ENCODE measurements around the gene TRIM73.
"Not testable (repeated sequence)": the region's sequence is repeated elsewhere in the genome, so short reads cannot be mapped to it uniquely, and the experiment has no call there.

The TRIM73 gene

DNA sequence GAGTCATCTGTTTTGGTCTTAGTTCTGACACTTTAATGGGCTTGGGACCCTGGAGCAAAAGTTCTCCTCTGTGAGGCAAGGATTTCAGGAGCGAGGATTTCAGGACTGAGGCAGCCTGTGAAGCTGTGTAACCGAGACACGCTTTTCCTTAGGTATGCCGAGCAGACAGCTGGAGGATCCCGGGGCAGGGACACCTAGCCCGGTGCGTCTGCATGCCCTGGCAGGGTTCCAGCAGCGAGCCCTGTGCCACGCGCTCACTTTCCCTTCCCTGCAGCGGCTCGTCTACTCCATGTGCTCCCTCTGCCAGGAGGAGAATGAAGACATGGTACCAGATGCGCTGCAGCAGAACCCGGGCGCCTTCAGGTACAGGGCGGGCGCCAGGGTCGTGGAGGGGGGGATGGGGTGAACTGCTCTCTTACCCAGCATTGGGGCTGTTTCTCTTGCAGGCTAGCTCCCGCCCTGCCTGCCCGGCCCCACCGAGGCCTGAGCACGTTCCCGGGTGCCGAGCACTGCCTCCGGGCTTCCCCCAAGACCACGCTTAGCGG, 20.5 kb downstream of the TRIM73 start:
- DNase-seq (ENCODE audit: low read depth in 2 of 2) = not testable (repeated sequence)

- not testable (repeated sequence) for DNase-seq (ENCODE audit: low read depth in 2 of 2)
Measured at GRCh38 chr7:75416787-75417186, 21.4 kb downstream of the TRIM73 start.

DNA sequence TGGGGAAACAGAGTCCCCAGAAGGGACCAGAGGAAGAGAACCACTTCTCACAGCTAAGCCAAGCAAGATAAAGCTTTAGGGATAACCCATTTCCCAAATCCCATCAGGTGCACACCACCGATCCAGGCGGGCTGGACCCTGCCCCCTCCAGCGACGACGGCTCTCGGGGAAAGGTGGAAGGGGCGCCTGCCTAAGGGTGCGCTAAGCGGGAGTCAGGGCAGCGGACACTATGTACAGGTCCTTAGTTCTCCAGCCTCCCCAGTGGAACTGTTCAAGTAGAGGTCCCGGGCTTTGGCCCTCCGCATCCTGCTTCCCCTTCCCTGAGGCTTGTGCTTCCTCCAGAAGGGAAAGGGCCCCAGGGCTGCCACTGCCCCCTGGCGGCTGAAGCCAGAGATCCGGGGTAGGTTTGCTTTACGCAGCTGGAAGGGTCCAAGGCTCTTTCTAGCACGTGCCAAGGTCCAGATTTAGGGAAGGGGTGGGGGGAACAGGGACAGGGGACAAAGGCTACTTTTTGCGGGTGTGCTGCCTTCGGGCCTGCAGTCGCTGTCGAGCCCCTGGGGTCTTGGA, 22.9 kb downstream of the TRIM73 start:
- DNase-seq (ENCODE audit: low read depth in 2 of 2) = not testable (repeated sequence)

DNA sequence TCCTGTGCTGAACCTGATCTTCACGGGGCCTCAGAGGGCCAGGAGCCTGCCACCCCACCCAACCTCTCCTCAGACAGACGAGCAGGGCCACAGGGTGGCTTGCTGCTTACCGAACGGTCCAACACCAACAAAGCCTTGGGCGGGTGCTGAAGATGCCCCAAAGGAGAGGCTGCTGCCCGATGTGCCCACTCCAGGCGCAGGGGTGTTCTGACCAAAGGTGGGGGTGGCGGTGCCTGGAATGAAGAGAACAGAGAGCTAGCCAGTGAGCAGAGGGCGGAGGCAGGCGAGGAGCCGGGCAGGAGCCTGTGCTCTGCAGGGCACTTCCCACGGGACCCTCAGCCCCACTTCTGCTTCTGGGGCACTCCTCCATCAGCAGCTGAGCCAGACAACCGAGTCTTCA, 23.8 kb downstream of the TRIM73 start:
- DNase-seq (ENCODE audit: low read depth in 2 of 2) = not testable (repeated sequence)

DNA sequence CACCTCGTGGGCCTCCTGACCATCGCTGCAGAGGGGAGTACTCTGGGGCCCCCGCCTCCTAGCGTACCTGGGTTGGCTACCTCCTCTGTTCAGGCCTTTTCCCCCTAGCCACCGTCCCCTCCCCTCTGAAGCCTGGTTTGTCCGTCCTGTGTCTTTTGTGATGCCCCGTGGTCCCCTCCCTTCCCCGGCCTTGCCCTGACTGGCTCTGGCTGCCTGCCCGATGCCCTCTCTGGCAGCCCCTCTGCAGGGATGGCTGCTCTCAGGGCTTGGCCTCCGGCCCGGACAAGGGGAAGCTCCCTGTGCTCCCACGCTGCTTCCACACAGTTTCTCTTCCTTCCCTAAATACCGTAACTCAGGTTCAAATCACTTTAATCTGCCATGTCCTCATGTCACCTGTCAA, 24.3 kb downstream of the TRIM73 start:
- DNase-seq (ENCODE audit: low read depth in 2 of 2) = not testable (repeated sequence)

DNA sequence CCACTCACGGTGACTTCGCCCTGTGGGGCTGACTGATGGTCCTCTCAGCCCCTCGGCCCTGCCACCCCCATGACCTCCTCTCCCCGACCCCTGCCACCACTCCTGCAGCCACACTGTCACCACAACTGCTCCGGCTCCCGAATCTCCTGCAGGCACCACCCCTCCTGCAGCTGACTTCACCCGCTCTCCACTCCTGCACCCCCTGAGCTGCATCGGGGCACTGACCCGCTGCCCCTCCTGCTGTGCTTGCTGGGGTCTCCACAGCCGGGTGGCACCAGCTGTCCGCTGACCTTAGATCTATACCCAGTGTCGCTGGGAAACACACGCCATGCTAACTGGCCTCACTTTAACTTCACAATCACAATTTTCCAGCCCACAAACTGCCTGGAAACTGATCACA, 24.7 kb downstream of the TRIM73 start:
- DNase-seq (ENCODE audit: low read depth in 2 of 2) = not testable (repeated sequence)

- DNase-seq (ENCODE audit: low read depth in 2 of 2) = not testable (repeated sequence)
Measured at GRCh38 chr7:75421798-75422710, 26.6 kb downstream of the TRIM73 start.

DNA sequence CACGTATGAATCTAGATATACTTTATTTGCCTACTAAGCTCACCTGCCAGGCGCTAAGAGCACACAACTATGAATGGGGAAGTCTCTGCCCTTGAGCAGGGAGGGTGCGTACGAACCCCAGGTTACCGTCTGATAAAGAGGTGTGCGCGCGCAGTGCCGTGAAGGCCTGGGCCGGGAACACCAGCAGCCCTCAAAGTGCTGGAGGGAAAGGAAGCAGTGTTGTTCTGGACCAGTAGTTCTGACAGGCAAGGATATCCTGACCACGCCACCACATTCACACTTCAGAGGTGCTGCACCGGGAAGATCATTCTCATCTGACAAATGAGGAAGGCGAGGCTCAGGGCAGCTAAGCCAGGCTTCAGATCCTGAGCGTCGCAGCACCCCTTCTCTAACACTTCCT, 28.1 kb downstream of the TRIM73 start:
- not testable (repeated sequence) for DNase-seq (ENCODE audit: low read depth in 2 of 2)

DNA sequence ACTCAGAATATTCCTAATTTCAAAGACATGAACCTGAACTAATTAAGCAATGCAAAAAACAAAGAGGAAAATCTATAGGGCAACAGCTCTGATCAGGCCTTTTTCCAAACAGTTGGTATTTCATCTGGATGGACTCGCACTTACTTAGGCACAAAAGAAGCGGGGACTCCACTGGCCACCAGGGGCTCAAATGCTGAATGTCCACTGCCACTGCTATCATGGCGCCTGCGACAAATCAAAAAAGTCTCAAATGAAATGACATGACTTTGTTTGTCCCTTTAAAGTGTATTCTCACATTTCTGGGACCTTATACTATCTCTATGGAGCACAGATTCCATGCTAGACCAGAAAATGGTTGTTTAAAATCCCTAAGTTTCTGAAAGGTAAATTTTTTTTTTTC, 43.6 kb downstream of the TRIM73 start:
- not testable (repeated sequence) for DNase-seq (ENCODE audit: low read depth in 2 of 2)

- not testable (repeated sequence) for DNase-seq (ENCODE audit: low read depth in 2 of 2)
Measured at GRCh38 chr7:75442101-75442464, 46.7 kb downstream of the TRIM73 start.

- peak in 1 of 2 donors; percentile 31 for DNase-seq (ENCODE audit: low read depth in 2 of 2)
Measured at GRCh38 chr7:75442465-75443111, 47.2 kb downstream of the TRIM73 start.

DNA sequence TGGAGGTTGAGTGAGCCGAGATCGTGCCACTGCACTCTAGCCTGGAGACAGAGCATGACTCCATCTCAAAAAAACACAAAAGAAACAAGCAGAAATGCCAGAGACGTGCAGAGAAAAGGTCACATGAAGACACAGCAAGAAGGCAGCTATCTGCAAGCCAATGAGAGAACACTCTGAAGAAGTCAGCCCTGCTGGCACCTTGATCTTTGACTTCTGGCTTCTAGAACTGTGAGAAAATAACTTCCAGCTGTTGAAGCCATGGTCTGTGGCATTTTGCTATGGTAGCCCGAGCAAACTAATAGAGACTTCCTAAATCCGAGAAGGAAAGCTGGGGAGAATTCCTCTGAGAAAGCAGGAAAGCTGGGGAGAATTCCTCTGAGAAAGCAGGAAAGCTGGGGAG, 54.5 kb downstream of the TRIM73 start:
- DNase-seq (ENCODE audit: low read depth in 2 of 2) = not testable (repeated sequence)

- not testable (repeated sequence) for DNase-seq (ENCODE audit: low read depth in 2 of 2)
Measured at GRCh38 chr7:75452494-75452955, 57.1 kb downstream of the TRIM73 start.

Measured in stimulated activated CD8-positive, alpha-beta memory T cell treated with anti-CD3 and anti-CD28 coated beads, Interleukin-15, amount 100 ng/mL, for 4 hours (primary cell).